NCI-H1436 (cell line): Measurements from ENCODE around the gene TYMS.

Experiments
- DNase-seq: peaks from one replicate; lab custom pipeline; 2025; lab: John Stamatoyannopoulos, UW

TYMS gene

DNA sequence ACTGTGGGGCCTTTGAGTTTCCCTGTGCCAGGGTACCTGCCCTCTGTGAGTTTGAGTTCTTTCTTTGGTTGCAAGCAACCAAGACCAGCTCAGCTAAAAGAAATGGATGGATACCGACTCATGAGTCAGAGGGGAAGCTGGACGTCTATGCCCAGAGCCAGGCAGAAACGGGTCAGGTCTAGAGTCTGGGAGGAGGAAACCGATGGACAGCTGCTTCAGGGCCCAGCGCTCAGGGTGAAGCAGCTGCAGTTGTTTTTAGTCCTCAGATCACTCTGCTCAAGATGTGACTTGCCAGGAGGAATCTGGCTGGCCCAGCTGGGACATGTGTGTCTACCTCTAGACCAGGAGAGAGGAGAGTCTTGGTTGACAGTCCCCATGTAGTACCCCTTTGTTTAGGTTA is 10.1 kb upstream of the TYMS start:
- no peak for DNase-seq

DNA sequence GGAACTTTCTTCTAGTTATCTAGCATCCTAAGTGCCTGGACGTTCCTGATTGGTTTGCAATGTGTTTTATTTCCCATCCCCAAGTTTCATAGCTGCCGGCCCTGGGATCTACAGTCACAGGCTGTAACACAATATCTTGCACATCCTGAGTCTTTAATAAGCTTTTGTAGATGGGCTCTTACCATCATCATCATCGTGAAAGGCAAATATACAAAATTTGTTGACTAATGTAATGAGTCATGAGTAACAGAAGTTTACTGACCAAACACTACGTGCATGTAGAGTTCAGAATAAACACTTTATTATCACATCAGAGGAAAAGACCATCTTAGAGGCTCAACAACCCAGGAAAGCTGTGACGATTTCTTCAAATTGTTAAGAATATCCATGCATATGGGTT is 8.1 kb upstream of the TYMS start:
- no peak for DNase-seq

DNA sequence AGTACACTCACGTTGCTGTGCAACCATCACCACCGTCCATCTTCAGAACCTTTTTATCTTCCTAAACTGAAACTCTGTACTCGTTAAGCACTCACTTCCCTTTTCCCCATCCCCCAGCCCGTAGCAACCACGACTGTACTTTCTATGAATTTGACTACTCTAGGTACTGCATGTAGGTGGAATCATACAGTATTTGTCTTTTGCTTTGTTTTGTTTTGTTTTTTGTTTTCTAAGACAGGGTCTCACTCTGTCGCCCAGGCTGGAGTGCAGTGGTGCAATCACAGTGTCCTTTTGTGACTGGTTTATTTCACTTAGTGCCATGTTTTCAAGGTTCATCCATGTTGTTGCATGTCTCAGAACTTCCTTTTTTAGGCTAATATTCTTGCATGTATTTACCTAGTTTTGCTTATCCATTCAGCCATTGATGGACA is 7.0 kb upstream of the TYMS start:
- no peak for DNase-seq

DNA sequence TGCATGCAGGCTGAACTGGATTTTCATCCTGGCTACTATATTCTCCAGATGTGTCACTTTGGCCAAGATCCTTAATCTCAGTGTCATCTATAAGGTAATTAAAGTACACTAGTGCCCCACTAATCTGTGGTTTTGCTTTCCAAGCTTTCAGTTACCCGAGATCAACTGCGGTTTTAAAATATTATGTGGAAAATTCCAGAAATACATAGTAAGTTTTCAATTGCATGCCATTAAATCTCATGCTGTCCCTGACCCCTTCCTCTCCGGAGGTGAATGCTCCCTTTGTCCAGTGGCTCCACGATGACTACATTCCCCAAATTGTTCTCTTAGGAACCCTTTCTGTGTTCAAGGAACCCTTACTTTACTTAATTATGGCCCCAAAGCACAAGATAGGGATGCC is 5.3 kb upstream of the TYMS start:
- no peak for DNase-seq

DNA sequence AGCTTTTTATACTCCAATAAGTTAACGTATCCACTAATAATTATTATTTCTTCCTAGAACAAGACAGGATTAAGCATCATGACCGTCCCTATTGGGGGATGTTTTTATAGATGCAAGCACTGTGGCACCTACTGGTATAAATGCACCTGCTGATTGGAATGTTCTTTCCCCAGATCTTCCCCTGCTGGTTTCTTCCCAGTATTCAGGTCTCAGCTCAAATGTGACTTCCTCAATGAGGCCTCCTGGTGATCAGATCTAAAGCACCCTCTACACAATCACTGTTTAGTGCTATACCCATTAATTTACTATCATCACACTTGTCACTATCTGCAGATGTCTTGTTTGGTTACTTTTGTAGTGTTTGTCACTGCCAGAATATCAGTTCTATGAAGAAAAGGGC is 3.9 kb upstream of the TYMS start:
- DNase-seq, result no peak

DNA sequence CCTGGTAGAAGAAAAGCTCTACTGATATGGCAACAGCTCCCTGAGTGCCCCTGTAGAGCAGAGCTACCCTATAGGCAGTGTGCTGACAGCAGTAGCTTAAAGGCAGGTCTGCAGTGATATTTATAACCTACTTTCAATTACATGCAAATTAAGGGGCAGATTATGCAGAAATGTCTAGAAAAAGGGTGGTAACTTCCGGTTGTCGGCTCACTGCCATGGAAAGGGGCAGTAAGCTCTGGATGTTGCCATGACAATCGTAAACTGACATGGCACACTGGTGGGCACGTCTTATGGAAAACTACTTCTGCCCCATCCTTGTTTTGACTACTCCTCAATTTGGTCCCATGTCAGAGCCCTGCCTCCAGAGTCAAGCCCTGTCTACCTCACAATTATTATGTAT is 2.9 kb upstream of the TYMS start:
- DNase-seq, result no peak

DNA sequence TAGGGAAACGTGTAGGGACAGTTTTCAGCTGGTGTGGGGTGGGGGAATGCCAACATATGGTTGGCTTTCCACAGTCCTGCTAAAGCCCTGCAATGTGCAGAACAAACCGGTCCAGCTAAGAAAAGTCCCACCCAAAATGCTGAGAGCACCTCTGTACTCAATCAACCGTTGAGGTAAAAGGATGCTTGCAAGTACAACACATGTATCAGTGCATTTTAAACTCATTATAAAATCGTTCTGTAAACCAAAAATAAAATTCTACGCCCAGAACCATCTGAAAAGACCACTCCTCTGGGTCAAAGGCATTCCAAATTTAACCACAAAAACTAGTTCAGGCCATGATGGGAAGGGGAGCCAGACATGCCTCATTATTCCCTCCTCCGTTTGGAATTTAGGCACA is 2.0 kb upstream of the TYMS start:
- DNase-seq, result no peak

DNA sequence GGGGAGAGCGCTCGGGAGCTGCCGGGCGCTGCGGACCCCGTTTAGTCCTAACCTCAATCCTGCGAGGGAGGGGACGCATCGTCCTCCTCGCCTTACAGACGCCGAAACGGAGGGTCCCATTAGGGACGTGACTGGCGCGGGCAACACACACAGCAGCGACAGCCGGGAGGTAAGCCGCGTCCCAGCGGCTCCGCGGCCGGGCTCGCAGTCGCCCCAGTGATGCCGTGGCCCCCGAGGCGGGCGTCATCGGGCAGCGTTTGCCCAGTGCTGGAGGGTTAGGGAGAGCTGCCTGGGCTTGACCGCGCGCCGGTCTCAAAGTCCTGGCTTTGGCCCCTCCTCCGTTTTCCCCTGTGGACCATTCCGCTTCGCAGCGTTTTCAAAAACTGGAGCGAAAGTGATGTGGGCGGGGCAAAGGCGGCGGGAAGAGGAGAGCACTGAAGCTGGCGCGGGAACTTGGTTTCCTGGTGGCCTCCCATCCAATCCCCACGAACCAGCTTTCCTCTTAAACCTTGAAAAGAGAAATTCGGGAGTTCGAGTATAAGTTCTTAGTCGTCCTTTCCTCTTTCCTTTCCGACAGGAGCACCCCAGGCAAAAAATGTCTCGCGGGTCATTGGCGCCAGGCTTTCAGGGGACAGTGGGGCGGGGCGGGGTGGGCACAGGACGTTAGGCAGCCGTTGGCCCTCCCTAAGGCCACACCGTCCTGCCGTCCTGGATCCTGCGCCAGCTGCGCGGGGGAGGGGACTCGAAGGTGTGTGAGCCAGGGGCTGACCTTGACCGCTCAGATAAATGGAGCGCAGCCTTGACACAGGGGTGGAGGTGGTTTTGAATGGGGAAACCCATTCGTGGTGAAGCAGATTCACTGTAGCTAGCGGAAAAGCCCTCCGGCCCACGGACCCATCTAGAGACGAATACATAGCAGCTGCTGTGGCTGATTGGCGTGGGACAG is 821 bp downstream of the TYMS start:
- peak; percentile 86 for DNase-seq

DNA sequence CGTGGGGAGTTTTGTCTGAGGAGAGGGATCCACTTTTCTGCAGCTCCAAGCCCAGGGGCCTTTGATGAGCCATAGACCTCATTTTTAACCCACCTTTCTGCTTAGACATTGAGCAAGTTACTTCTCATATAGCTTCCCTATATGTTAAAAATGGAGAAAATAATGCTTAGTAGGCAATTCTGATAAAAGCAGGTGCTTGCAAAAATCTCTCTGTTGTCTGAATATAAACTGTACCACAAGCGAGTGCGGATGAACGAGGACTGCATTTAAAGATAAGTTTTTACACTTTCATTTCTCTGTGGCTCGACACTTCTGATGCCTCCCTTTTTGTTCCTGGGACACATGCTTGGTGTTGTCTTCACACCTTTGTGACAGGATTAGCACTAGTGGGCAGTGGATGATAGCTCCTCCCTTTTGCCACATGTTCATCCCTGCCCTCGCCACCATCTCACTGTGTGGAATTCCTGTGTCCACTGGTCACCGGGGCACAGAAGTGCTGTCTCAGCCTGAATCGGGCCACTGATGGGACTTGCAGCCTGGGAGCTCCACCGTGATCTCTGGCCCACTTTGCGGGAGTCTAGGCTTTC is 1.6 kb downstream of the TYMS start:
- DNase-seq, result no peak

DNA sequence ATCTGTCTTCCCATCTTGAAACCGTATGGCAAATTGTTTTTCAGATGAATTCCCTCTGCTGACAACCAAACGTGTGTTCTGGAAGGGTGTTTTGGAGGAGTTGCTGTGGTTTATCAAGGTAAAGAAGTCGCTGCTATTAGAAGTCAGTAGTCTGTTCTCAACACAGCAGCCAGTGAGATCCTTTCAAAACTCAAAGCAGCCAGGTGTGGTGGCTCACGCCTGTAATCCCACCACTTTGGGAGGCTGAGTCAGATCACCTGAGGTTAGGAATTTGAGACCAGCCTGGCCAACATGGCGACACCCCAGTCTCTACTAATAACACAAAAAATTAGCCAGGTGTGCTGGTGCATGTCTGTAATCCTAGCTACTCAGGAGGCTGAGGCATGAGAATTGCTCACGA is 2.1 kb downstream of the TYMS start:
- no peak for DNase-seq

DNA sequence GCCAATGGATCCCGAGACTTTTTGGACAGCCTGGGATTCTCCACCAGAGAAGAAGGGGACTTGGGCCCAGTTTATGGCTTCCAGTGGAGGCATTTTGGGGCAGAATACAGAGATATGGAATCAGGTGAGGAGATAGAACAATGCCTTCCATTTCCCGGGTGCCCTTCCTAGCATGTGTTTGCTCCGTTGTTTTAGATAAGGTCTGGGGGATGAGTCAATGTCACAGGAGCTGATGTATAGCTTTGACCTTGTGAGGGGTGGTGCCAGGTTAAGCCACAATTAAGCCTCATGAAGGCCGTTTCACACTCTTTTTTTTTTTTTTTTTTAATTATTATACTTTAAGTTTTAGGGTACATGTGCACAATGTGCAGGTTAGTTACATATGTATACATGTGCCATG is 4.7 kb downstream of the TYMS start:
- no peak for DNase-seq

DNA sequence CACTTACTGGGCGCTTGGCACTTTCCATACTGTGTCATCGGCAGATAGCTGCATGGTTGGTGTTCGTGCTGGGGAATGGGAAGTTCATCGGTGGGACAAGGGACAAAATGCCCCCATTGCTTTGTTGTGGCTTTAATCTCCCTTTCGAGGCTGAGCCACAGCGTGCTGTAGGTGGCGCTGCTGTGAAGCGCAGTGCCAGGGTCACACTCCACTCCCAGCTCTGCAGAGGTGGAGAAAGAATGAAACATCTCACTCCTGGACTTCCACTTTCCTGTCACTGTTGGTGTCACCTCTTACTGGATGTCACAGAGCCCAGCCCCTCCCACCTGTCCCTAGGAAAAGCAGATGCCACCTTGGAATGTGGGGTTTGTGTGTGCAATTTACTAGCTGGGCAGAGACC is 8.7 kb downstream of the TYMS start:
- DNase-seq, result no peak

DNA sequence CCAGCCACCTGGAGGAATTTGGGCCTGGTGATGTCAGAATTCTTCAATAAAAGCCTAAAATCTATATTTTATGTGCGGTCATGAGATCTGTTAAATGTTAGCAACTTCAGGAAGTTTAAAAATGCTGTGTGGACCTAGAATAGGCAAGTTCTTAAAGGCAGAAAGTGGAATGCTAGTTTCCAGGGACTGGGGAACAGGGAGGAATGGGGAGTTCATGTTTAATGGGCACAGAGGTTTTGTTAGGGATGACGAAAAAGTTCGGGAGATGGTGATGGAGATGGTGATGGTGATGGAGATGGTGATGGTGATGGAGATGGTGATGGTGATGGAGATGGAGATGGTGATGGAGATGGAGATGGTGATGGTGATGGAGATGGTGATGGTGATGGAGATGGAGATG is 9.2 kb downstream of the TYMS start:
- no peak for DNase-seq

DNA sequence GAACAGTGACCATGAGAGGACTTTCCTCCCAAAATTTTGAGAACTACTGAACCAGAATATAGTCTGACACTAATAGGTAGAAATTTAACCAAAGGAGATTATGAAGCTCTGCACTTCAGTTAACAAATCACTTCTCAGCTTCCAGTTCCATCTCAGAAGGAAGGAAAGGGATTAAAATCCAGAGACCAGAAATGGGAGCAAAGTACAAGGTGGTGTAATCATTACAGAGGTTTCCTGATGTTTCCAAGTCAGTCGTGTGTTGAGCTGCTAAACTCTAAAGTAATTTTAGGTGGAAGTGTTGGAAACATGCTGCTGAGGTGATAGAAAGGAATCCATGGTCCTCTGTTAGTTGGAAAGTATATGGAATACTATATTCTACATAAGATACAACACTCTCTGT is 10.8 kb downstream of the TYMS start:
- no peak for DNase-seq

DNA sequence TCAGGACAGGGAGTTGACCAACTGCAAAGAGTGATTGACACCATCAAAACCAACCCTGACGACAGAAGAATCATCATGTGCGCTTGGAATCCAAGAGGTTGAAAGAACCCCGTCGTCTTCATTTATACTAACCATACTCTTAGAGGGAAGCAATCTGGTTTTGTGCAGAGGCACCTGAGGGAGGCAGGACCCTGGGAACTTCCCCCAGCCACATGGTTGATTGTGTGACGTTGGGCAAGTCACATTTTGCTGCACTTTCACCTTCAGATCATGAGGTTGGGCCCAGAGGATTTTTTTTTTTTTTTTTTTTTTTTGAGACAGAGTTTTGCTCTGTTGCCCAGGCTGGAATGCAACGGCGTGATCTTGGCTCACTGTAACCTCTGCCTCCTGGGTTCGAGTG is 11.6 kb downstream of the TYMS start:
- DNase-seq, result no peak

DNA sequence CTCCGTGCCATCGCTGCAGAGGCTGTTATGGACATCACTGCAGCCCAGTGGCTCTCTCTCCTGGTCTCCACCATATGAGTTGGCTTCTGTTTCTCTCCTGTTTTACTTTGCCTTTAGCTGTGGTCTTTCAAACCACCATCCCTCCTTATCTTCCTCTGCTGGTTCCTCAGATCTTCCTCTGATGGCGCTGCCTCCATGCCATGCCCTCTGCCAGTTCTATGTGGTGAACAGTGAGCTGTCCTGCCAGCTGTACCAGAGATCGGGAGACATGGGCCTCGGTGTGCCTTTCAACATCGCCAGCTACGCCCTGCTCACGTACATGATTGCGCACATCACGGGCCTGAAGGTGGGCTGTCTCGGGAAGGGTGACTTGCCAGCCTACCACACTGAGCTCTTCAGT is 13.1 kb downstream of the TYMS start:
- DNase-seq, result no peak

DNA sequence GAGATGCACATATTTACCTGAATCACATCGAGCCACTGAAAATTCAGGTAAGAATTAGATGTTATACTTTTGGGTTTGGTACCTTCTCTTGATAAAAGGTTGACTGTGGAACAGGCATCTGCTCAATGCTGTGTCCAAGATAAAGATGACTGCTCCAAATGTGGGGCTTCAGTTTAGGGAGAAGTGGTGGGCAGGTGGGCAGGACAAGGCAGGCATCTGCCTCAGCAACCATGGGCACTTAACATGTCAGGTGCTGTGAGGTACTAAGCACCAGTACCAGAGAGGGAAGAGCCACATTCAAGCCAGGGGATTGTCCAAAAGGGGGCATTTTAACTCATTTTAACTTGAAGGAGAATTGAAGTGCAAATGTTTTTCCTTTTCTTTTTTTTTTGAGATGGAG is 14.0 kb downstream of the TYMS start:
- no peak for DNase-seq

DNA sequence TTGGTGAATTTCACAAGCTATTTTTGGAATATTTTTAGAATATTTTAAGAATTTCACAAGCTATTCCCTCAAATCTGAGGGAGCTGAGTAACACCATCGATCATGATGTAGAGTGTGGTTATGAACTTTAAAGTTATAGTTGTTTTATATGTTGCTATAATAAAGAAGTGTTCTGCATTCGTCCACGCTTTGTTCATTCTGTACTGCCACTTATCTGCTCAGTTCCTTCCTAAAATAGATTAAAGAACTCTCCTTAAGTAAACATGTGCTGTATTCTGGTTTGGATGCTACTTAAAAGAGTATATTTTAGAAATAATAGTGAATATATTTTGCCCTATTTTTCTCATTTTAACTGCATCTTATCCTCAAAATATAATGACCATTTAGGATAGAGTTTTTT is 15.9 kb downstream of the TYMS start:
- DNase-seq, result no peak

DNA sequence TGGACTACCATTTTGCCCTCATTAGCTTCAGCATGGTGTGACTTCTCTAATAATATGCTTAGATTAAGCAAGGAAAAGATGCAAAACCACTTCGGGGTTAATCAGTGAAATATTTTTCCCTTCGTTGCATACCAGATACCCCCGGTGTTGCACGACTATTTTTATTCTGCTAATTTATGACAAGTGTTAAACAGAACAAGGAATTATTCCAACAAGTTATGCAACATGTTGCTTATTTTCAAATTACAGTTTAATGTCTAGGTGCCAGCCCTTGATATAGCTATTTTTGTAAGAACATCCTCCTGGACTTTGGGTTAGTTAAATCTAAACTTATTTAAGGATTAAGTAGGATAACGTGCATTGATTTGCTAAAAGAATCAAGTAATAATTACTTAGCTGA is 16.3 kb downstream of the TYMS start:
- no peak for DNase-seq

DNA sequence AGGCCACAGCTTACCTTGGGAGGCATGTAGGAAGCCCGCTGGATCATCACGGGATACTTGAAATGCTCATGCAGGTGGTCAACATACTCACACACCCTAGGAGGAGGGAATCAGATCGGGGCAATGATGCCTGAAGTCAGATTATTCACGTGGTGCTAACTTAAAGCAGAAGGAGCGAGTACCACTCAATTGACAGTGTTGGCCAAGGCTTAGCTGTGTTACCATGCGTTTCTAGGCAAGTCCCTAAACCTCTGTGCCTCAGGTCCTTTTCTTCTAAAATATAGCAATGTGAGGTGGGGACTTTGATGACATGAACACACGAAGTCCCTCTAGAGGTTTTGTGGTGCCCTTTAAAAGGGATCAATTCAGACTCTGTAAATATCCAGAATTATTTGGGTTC is 17.9 kb downstream of the TYMS start:
- no peak for DNase-seq

DNA sequence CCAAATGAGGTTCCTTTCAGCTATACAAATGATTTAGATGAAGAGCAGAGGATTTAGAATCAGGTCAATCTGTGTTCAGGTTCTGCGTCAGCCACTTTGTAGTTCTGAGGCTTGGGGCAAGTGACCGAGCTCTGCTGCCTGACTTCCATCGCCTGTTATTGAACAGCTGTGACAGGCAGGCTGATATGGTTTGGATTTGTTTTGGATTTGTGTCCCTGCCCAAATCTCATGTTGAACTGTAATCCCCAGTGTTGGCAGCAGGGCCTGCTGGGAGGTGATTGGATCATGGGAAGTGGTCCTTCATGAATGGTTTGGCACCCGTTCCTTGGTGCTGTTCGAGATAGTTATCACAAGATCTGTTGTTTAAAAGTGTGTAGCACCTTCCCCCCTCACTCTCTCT is 18.6 kb downstream of the TYMS start:
- no peak for DNase-seq

DNA sequence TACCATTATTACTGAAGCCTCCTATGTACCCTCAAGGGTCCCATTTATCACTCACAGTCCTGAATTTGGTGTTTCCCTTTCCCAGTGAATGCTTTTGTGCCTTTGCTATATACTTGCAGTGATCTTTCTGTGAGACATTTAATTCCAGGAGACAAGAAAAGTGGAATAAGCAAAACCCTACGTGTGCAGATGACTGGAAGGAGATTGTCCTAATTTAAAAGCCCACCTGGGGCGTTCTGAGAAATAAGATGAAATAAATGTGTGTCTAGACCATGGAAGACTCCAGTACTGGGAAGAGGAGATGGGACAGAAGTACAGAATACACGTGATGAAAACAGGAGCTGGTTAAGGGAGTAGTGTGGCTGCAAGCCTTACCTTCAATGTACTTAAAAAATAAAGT is 19.3 kb downstream of the TYMS start:
- no peak for DNase-seq

DNA sequence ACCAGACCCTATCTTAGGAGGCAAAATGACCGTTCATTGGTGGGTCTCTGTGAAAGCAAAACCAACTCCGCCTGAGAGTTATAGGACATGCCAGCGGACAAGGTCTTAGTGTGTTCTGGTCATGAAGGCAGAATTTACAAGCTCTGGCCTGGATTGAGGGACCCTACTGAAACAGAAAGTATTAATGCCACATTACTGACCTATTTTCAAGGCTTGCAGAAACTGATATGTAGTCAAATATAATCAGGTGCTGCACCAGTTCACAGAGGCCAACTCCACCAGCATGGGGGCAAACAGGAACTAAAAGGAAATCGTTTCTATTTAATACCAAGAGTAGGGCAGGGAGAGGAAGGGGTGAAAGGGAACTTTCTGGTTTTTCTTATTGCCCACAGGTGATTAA is 19.7 kb downstream of the TYMS start:
- no peak for DNase-seq

DNA sequence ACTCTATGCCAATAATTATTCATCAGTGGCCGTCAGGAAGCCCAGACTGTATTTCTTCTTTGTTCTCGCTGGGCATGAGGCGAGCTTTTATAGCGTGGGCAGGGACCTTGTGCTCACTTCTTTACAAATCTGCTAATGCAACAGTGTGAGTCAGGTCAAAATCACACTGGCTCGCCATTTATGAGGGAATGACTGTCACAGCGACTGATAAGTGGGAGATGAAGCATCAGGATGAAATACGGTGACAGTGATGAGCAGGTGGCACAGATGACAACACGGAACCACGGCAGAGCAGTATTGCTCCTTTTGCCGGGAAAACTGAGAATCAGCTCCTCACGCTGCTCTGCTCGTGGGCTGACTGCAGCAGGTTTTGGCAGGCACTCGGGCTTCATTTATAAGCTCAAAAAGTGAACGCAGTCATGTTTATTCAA is 20.5 kb downstream of the TYMS start:
- DNase-seq, result no peak
